Effector CD8-positive, alpha-beta T cell (primary cell): ENCODE results near the gene GPR173.

ENCODE experiments used
- DNase-seq: peaks from one replicate; lab custom pipeline; 2025; lab: John Stamatoyannopoulos, UW
- total RNA-seq, 4 experiments: gene quantifications; one replicate each; lab custom pipeline; 2026; lab: John Stamatoyannopoulos, UW

Gene GPR173, protein sequence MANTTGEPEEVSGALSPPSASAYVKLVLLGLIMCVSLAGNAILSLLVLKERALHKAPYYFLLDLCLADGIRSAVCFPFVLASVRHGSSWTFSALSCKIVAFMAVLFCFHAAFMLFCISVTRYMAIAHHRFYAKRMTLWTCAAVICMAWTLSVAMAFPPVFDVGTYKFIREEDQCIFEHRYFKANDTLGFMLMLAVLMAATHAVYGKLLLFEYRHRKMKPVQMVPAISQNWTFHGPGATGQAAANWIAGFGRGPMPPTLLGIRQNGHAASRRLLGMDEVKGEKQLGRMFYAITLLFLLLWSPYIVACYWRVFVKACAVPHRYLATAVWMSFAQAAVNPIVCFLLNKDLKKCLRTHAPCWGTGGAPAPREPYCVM
- total RNA-seq, result 0 reads per million in 4 experiments

GRCh38 chrX:53048169-53049126 is at the start of gene GPR173:
GPR173 (plus strand) TSS chrX:53048789; CDS start chrX:53076622, 27,833 bp downstream.
- DNase-seq, result no peak

GRCh38 chrX:53000447-53001135 is 48.0 kb upstream of the GPR173 start:
- DNase-seq, result no peak

DNA sequence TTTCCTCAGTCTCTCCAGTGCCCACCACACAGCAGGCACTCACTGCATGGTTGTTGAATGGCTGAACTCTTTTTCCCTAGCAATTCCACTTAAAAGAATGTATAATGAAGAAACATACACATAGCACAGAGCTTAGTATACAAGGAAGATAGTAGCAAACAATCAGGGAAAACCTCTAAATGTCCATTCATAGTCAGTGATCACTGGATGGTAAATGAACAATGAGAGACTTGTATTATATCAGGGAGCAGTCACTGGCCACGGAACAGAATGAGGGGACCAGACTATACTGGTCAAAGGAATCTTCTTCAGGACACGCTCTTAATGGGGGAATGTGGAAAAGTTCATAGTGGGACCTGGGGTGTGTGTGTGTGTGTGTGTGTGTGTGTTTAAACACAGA is 46.6 kb upstream of the GPR173 start:
- no peak for DNase-seq

DNA sequence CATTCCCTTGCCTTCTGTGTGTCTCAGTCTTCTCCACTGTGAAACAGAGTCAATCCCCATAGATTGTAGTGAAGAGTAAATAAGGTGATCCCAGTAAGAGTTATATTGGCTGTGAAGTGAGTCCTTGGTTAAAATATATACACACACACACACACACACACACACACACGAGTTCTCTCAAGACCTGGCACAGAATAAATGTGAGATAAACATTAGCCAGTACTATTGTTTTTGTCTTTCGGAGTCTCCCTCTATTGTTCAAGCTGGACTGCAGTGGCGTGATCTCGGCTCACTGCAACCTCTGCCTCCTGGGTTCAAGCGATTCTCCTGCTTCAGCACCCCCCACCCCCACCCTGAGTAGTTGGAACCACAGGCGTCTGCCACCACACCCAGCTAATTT is 45.5 kb upstream of the GPR173 start:
- no peak for DNase-seq

- DNase-seq, result no peak
These were observed 44.6 kb upstream of the GPR173 start for GRCh38 chrX:53004038-53004437.

- DNase-seq, result no peak
These were observed 43.8 kb upstream of the GPR173 start for GRCh38 chrX:53004811-53005210.

GRCh38 chrX:53005327-53005726 is 43.3 kb upstream of the GPR173 start:
- no peak for DNase-seq

DNA sequence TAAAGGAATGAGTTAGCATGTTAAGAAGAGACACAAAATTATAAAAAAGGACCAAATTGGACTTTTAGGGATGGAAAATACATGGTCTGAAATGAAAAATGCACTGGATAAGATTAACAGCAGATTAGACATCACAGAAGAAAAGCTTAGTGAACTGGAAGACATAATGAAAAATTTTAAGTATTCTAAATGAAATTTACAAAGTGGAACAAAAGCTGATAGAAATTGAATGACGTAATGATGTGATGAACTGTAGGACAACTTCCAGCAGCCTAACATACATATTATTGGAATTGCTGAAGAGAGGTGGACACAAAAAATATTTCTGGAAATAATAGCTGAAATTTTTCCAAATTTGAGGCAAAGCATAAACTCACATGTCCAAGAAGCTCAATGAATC is 39.6 kb upstream of the GPR173 start:
- no peak for DNase-seq

- no peak for DNase-seq
These were observed 35.3 kb upstream of the GPR173 start for GRCh38 chrX:53013291-53013690.

GRCh38 chrX:53018627-53019026 is 30.0 kb upstream of the GPR173 start:
- no peak for DNase-seq

GRCh38 chrX:53022381-53022780 is 26.2 kb upstream of the GPR173 start:
- DNase-seq, result no peak

DNA sequence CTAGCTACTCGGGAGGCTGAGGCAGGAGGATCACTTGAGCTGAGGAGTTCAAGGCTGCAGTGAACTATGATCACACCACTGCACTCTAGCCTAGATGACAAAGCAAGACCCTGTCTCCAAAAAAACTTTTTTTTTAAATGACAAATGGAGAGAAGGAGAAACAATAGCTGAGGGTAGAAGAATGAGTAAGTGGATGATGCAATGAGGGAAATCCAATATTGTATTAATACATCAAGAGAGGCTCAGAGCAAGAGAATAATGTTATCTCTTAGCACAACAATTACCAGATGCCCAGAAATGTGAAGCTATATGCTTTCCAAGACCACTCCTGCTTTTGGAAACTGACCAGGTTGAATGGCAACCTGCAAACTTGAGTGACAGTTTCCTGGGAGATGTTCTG is 19.9 kb upstream of the GPR173 start:
- DNase-seq, result no peak

- no peak for DNase-seq
These were observed 17.2 kb upstream of the GPR173 start for GRCh38 chrX:53031380-53031779.

DNA sequence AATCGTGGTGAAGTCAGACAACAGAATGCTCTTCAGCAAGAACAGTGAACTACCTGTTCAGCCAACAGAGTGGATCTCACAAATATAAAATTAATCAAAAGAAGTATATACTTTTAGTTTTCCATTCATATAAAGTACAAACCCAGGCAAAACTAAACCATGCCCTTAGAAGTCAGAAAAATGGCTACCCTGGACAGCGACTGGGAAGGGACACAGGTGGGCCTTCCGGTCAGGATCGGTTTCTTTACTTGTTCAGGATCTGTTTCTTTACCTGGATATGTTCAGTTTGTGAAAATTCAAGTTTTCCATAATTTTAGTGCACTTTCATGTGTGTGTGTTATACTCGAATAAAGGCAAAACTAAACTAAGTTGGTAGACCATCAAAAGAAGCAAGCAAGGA is 12.4 kb upstream of the GPR173 start:
- DNase-seq, result no peak

GRCh38 chrX:53039236-53039635 is 9.4 kb upstream of the GPR173 start:
- no peak for DNase-seq

GRCh38 chrX:53044995-53045394 is 3.6 kb upstream of the GPR173 start:
- DNase-seq, result no peak

GRCh38 chrX:53047228-53047627 is 1.4 kb upstream of the GPR173 start:
- no peak for DNase-seq

GRCh38 chrX:53049127-53049517 is 533 bp downstream of the GPR173 start:
- no peak for DNase-seq

DNA sequence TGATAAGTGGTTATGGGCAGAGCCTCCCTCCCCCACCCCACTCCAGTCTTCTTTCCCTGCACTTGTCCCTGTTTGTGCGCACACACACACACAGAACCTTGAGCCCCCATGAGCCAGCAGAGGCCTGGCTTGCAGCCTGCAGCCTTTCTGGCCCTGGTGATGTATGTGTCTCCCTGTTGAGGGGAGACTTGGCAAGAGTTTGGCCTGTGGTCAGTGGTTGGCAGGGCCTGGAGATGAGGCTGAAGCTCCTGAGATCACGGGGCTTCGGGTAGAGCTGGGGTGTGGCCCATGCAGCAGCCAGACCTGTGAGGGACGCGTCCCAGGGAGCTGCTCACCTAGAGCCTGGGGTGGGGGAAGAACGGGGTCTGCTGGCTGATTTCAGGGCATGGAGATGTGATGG is 2.3 kb downstream of the GPR173 start:
- no peak for DNase-seq

DNA sequence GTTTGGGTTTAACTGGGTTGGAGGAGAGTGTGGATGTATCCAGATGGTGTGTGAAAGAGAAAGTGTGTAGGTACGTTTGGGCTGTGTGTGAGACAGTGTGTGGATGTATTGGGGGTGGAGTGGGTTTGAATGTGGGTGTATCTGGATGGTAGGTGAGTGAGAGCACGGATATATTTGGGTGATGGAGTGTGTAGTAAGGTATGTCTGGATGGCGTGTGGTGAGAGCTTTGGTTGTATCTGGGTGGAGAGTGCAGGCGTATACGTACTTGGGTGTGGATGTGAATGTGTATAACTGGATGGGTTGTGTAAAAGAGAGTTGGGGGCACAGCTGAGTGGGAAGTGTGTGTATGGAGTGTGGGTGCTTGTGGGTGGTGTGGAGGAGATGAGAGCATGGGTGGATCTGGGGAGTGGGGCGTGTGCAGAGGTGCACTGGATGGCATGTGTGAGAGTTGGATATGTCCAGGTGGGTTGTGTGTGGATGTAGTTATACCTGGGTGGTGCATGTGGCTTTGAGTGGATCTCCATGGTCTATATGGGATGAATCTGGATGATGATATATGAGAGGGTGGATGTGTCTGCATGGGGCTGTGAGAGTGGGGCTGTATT is 6.8 kb downstream of the GPR173 start:
- DNase-seq, result no peak

DNA sequence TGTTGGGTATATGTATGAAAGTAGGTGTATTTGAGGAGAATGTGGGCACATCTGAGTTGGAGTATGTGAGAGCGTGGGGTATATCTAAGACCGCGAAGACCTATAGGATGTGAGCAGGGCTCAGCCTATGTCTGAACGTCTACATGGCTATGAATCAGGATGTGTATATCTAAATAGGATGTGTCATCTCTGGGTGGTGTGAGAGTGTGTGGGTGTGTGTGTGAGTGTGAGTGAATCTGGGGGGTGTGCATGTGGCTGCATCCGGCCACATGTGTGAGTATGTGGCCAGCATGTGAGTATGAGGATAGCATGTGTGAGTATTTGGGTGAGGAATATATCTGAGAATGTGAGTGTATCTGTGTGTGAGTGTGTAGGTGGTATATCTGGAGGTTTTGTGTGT is 7.7 kb downstream of the GPR173 start:
- DNase-seq, result no peak

GRCh38 chrX:53065104-53065503 is 16.5 kb downstream of the GPR173 start:
- no peak for DNase-seq
